WI38 (cell line): ENCODE results near the gene COL4A1.

ENCODE experiments used
- H3K4me3 ChIP-seq: 2 replicates; pipeline ENCODE4 v1.5.1; 2011; ENCODE audit warnings: low read depth, mild to moderate bottlenecking, control low read depth, low read length
- CTCF ChIP-seq: IDR thresholded peaks from 2 replicates; pipeline ENCODE4 v1.5.1; 2012; ENCODE audit warnings: low read depth, mild to moderate bottlenecking, control low read depth, low read length

Gene COL4A1

DNA sequence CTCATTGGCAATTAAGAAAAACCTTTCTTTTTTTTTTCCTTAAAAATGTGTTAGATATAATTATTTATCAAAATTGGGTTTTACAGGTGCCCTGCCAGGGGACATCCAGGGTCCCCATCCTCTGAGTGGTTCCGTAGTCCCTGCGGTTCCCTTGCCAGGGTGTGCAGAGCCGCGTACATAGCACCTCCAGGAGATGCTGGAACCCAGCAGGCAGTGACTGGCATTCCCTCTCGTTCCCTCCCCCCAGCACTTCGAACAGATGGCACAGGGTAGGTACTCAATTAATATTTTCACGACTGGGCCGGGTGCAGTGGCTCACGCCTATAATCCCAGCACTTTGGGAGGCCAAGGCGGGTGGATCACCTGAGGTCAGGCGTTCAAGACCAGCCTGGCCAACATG, 82.0 kb downstream of the COL4A1 start:
- no peak overlapping the region for H3K4me3 ChIP-seq
- TF ChIP-seq CTCF = no peak

- no peak for TF ChIP-seq CTCF
- no peak overlapping the region for H3K4me3 ChIP-seq
Measured at GRCh38 chr13:110224519-110224918, 82.4 kb downstream of the COL4A1 start.

DNA sequence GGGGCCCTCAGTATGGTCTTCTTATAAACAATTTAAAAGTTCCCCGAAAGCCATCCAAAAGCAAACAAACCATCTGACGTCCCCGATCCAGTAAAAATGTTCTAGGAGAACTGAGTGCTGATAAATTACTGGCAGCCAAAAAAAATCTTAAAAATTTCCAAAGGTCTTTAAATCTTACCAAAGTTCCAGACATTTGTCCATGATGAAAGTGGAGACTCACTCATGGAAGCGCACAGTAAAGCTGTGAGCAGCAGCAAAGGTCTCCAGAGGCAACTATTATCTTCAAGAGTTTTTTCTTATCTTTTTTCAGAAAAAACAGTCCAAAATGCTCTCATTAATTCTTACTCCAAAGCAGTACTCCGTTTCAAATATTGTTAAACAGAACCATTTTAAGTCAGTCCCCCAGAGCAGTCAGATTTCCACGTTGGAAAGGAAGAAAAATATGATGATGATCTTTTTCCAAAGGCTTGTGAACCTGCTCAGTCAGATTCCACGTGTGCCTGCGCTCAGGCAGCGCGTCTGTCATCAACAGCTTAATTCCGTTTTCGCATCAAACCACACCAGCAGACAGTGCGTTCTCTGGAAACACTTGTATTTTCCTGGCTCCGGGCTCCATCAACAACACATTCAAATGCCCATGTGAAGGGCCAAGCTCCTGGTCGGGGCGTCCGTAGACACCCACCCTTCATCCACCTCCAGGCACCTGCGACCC, 85.4 kb downstream of the COL4A1 start:
- no peak for TF ChIP-seq CTCF
- H3K4me3 ChIP-seq = no peak overlapping the region

DNA sequence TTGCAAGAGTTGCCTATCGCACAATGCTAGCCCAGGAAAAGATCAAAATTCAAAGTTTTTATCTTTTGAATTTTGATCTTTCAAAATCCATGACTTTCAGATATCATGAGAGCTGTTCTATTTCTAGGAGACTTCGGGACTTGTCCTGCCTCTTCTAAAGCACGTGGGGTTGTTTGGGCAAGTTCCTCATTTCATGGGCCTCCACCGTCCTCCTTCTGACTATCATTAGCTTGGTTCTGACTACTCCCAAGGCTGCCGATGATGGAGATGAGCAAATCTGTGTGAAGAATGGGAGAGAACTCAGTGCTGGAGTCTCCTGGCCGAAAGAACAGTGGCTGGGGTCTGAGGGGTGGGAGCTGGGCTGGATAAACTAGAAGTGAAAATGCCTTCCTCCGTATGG, 86.5 kb downstream of the COL4A1 start:
- no peak for TF ChIP-seq CTCF
- H3K4me3 ChIP-seq = no peak overlapping the region

GRCh38 chr13:110218581-110219201, 88.3 kb downstream of the COL4A1 start:
- no peak for TF ChIP-seq CTCF
- H3K4me3 ChIP-seq = no peak overlapping the region

DNA sequence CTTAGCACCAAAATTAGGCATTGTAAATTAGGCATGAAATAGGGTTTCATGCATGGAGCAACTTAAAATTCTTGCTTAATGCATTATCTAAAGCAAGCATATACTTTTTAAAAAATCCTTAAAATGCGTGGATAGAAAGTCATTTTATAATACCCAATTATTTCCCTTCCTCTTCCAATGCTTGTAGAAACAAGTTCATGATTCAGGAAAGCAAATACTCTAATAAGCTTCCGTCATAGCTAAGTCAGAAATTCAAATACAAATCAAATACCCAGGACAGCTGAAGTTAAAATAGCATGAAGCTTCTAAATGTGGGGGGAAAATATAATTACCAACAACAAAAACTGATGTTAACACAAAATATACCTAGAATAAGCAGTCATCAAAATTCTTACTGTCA, 89.1 kb downstream of the COL4A1 start:
- no peak overlapping the region for H3K4me3 ChIP-seq
- no peak for TF ChIP-seq CTCF

- no peak overlapping the region for H3K4me3 ChIP-seq
- no peak for TF ChIP-seq CTCF
Measured at GRCh38 chr13:110217085-110217484, 89.9 kb downstream of the COL4A1 start.
